Tibial nerve (tissue), 4 donors: ENCODE data around the gene MTG2. TPM values are rescaled to one million over a fixed set of nuclear protein-coding genes. Genes with fewer than 3 reads are reported as not detected.
A peak's percentile ranks its signal among the peaks of the same experiment; 100 is the strongest.

ENCODE experiments used
- DNase-seq, 2 donors: peaks; one replicate each; pipeline ENCODE4 v3.0.0-alpha.2; 2019; ENCODE audit warnings: low spot score in 2 of 2
- H3K27ac ChIP-seq, 4 donors: fragments of 200-600 bp; sonication (generic) in 3 of 4; one replicate each; pipeline ENCODE4 v1.5.1; 2017 to 2019; ENCODE audit warnings: mild to moderate bottlenecking in 1 of 4
- H3K27me3 ChIP-seq, 2 donors: fragments of 200-600 bp; sonication (generic) in 1 of 2; one replicate each; pipeline versions ENCODE4 v1.5.1 to v1.6.0; 2017 to 2019
- H3K36me3 ChIP-seq, 3 donors: fragments of 200-600 bp; sonication (generic); one replicate each; pipeline ENCODE4 v1.5.1; 2018 to 2019
- H3K4me1 ChIP-seq, 4 donors: fragments of 200-600 bp; sonication (generic) in 3 of 4; one replicate each; pipeline ENCODE4 v1.5.1; 2017 to 2019
- H3K4me3 ChIP-seq, 4 donors: fragments of 200-600 bp; sonication (generic) in 3 of 4; one replicate each; pipeline ENCODE4 v1.5.1; 2017 to 2019; ENCODE audit warnings: mild to moderate bottlenecking in 1 of 4, moderate library complexity in 1 of 4
- H3K9me3 ChIP-seq, 4 donors: fragments of 200-600 bp; sonication (generic) in 3 of 4; one replicate each; pipeline ENCODE4 v1.5.1; 2017 to 2019
- CTCF ChIP-seq, 5 experiments: fragments of 200-600 bp in 3 of 5; fragments of 450-650 bp in 2 of 5; sonication (generic) in 3 of 5; IDR thresholded peaks; one replicate each; pipeline ENCODE4 v1.5.1; 2016 to 2019; ENCODE audit warnings: antibody characterized with exemption in 5 of 5, mild to moderate bottlenecking in 3 of 5, moderate library complexity in 2 of 5
- EP300 ChIP-seq, 2 donors: sonication (generic); formaldehyde crosslinking; IDR thresholded peaks; one replicate each; pipeline ENCODE4 v1.6.1; 2017; ENCODE audit warnings: antibody characterized with exemption in 2 of 2, mild to moderate bottlenecking in 1 of 2
- POLR2A ChIP-seq, 2 donors: fragments of 450-650 bp; IDR thresholded peaks; one replicate each; pipeline ENCODE4 v1.6.1; 2017; ENCODE audit warnings: antibody characterized with exemption in 2 of 2, mild to moderate bottlenecking in 2 of 2, moderate library complexity in 2 of 2
- WGBS, 2 donors: methylation state at CpG; one replicate each; pipeline ENCODE4 v1.1.5; 2018; 5-methylcytosine and 5-hydroxymethylcytosine counted together
- total RNA-seq, 4 donors: library from RNA; depleted of rRNA; stranded (reverse); fragments of >200 nt; gene quantifications; one replicate each; pipeline ENCODE4 v1.1.0, GENCODE V29; 2016

MTG2 gene
- total RNA-seq, 4 donors from 2014 or later = 24.7 to 46.9 (median 41.6) TPM

- H3K27me3 ChIP-seq = peaks cover 0 to 1% of the 10 kb centered on the region in 2 donors
- 1 to 2% methylated on average over 22 to 24 of the region's 70 CpGs for WGBS, 2 donors
- peak overlapping the region; percentile 69 to 97 (median 80) for H3K4me3 ChIP-seq
- no peaks in the 10 kb centered on the region for H3K9me3 ChIP-seq
- H3K4me1 ChIP-seq = peaks cover 0 to 30% (median 12%) of the 10 kb centered on the region in 4 donors
- TF ChIP-seq POLR2A (IDR thresholded peaks at IDR 0.05) = no peak
- TF ChIP-seq EP300 (IDR thresholded peaks at IDR 0.05) = no peak
- no peak for TF ChIP-seq CTCF (IDR thresholded peaks at IDR 0.05)
- H3K27ac ChIP-seq = peak overlapping the region; percentile 82 to 91 (median 84)
- DNase-seq = no peak
- peaks cover 0 to 9% (median 0%) of the 10 kb centered on the region in 3 donors for H3K36me3 ChIP-seq
These were observed 55.9 kb downstream of the MTG2 start for GRCh38 chr20:62238569-62239277.

- peaks cover 0 to 14% (median 0%) of the 10 kb centered on the region in 3 donors for H3K36me3 ChIP-seq
- no peaks in the 10 kb centered on the region for H3K9me3 ChIP-seq
- peaks cover 0 to 35% (median 12%) of the 10 kb centered on the region in 4 donors for H3K4me1 ChIP-seq
- no peaks in the 10 kb centered on the region for H3K27me3 ChIP-seq
- TF ChIP-seq EP300 (IDR thresholded peaks at IDR 0.05) (no peak), CTCF (IDR thresholded peaks at IDR 0.05) (no peak), POLR2A (IDR thresholded peaks at IDR 0.05) (no peak)
- H3K27ac ChIP-seq = peak overlapping the region; percentile 82 to 91 (median 84)
- peak overlapping the region; percentile 69 to 97 (median 80) for H3K4me3 ChIP-seq
- WGBS, 2 donors = 41 to 45% methylated on average over 20 to 21 of the region's 23 CpGs
- no peak for DNase-seq
These were observed 56.6 kb downstream of the MTG2 start for GRCh38 chr20:62239278-62239879.

GRCh38 chr20:62240020-62240685, 57.3 kb downstream of the MTG2 start:
- Histone ChIP-seq H3K4me3 (no peak overlapping the region), H3K27me3 (no peaks in the 10 kb centered on the region), H3K9me3 (no peaks in the 10 kb centered on the region), H3K36me3 (peaks cover 0 to 22% (median 0%) of the 10 kb centered on the region in 3 donors), H3K4me1 (peaks cover 0 to 35% (median 12%) of the 10 kb centered on the region in 4 donors), H3K27ac (no peak overlapping the region)
- 86 to 89% methylated on average over 13 of the region's 13 CpGs for WGBS, 2 donors
- DNase-seq = no peak
- TF ChIP-seq EP300 (IDR thresholded peaks at IDR 0.05) (no peak), CTCF (IDR thresholded peaks at IDR 0.05) (no peak), POLR2A (IDR thresholded peaks at IDR 0.05) (no peak)

GRCh38 chr20:62241506-62241905, 58.7 kb downstream of the MTG2 start:
- H3K4me1 ChIP-seq = peaks cover 0 to 37% (median 12%) of the 10 kb centered on the region in 4 donors
- H3K27ac ChIP-seq = no peak overlapping the region
- H3K9me3 ChIP-seq = no peaks in the 10 kb centered on the region
- no peak for DNase-seq
- no peaks in the 10 kb centered on the region for H3K27me3 ChIP-seq
- 83 to 90% methylated on average over 10 of the region's 10 CpGs for WGBS, 2 donors
- H3K36me3 ChIP-seq = peaks cover 0 to 32% (median 0%) of the 10 kb centered on the region in 3 donors
- TF ChIP-seq CTCF (IDR thresholded peaks at IDR 0.05) (no peak), POLR2A (IDR thresholded peaks at IDR 0.05) (no peak), EP300 (IDR thresholded peaks at IDR 0.05) (no peak)
- H3K4me3 ChIP-seq = no peak overlapping the region
